ENCODE data around the gene MFNG.

The MFNG gene

GRCh38 chr22:37511395-37512104 lies 25.4 kb upstream of the MFNG start:
- DNase-seq, result no peak

DNA sequence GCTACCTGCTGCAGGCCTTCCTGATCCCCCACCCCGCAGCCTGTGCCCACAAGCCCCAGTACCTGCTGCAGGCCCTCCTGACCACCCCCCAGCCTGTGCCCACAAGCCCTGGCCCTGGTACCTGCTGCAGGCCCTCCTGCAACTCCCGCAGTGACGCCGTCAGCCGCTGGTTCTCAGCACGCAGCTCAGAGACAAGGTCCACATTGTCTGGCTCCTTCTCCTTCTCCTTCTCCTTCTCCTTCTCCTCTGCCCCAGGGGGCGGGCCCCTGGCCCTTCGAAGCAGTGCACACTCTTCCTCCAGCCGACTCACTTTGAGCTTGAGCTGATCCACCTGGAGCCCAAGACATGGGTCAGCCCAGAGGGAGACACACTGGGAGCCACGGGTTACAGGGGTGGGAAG lies 23.9 kb upstream of the MFNG start:
- no peak for DNase-seq

- DNase-seq, result no peak
Measured at GRCh38 chr22:37509059-37509860, 23.1 kb upstream of the MFNG start.

GRCh38 chr22:37508431-37508992 lies 22.3 kb upstream of the MFNG start:
- DNase-seq, result no peak

DNA sequence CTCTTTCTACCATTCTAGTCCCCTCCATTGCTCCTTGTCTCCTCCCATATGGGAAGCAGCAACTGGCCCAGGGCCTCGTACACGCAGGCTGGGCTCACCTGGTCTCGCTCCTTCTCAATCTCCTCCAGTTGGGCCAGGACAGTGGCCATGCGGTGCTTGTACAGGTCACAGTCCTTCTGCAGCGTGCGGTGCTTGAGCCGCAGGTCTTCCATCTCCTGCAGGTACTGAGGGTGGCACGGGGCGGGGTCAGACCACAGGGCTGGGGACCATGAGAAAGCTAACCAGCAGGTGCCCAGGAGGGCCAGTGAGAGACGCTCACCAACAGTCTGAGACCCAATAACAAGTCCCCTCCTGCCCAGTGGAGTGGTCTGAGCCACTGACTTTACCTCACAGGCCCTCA lies 21.5 kb upstream of the MFNG start:
- no peak for DNase-seq

GRCh38 chr22:37505989-37506388 lies 19.8 kb upstream of the MFNG start:
- DNase-seq, result no peak

- DNase-seq, result no peak
Measured at GRCh38 chr22:37505565-37505964, 19.4 kb upstream of the MFNG start.

GRCh38 chr22:37504964-37505363 lies 18.8 kb upstream of the MFNG start:
- no peak for DNase-seq

GRCh38 chr22:37503850-37504249 lies 17.7 kb upstream of the MFNG start:
- DNase-seq, result no peak

DNA sequence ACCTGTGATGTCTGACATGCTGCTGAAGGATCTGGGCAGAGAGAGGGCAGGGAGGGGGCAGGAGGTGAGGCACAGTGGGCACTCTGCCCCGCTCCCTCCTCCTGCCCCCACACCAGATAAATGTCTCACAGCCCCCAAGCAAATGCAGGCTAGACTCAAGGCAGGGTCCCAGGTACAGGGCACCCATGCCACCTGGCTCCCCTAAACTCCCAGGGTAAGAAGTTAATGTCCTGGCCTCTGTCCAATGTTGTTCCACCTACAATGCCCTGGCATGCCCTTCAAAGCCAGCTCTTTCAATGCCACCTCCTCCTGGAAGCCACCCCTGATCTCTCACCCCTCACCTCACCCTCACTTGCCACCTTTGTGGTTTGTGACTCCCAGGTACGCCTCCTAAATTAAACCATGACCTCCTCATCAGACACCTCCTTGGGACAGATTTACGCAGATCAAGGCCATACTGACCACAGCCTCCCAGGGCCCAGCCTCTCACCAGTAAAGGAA lies 17.0 kb upstream of the MFNG start:
- no peak for DNase-seq

- DNase-seq, result no peak
Measured at GRCh38 chr22:37502342-37503182, 16.4 kb upstream of the MFNG start.

DNA sequence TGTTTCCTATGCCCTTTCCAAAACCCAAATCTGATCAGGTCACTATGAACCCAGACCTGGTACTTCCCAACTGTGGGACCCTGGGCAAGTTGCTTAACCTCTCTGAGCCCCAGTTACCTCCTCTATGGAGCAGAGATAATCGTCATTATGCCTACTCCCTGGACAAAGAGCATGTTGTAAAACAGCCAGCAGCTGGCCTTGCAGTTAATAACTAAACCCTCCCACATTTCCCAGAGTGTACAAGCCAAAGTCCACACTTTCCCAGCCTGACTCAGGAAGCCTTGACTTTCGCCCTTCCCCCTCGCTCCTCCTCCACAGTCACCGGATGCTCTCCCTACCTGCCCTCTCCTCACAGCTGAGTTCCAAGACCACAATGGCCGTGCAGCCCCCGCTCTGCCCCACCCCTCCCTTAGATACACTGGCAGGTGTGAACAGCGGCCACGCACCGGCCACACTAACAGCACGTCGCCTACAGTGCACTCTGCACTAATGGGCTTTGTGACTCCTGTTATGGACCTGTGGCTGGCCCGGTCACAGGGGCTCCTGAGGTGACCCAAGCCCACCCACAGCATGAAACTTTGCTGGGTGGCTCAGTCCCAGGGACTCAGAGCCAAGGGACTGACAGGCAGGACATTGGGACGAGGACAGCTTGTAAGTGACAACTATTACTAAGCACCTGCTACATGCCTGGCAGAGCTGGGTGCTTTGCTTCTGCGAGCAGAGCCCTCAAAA lies 15.6 kb upstream of the MFNG start:
- no peak for DNase-seq

GRCh38 chr22:37500745-37501609 lies 14.8 kb upstream of the MFNG start:
- DNase-seq, result no peak

DNA sequence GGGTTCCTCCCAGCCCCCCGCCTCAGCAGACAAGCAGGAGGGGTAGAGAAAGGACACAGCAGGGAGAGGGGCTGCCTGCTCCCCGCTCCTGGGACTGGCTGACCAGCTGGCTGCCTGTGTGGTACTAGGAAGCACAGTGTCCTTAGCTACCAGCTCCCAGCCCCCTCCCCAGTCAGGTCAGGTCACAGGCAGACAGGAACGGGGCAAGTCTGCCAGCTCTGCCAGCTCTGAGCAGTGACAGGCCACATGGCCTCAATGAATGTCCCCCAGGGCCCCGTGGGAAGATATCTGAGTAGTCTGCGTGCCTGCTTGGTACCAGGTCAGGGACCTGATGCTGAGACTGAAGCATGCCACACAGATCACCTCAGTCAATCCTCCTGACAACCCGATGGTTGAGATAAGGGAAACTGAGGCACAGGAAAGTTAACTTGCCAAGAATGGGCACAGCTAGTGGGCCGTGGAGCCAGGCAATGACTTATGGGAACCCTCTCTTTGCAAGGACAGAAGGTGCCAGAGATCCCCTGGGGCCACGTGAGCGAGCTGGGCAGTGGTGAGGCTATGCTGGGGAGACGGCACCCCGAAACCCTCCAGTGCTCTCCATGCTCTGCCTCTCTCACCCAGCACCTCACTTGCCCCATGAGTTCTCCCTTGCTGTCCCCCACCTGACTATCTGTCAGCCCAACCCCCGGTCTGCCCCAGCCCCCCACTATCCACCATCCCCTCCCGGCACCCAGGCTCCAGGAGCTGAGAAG lies 13.8 kb upstream of the MFNG start:
- DNase-seq, result no peak

GRCh38 chr22:37499027-37499707 lies 13.0 kb upstream of the MFNG start:
- no peak for DNase-seq

DNA sequence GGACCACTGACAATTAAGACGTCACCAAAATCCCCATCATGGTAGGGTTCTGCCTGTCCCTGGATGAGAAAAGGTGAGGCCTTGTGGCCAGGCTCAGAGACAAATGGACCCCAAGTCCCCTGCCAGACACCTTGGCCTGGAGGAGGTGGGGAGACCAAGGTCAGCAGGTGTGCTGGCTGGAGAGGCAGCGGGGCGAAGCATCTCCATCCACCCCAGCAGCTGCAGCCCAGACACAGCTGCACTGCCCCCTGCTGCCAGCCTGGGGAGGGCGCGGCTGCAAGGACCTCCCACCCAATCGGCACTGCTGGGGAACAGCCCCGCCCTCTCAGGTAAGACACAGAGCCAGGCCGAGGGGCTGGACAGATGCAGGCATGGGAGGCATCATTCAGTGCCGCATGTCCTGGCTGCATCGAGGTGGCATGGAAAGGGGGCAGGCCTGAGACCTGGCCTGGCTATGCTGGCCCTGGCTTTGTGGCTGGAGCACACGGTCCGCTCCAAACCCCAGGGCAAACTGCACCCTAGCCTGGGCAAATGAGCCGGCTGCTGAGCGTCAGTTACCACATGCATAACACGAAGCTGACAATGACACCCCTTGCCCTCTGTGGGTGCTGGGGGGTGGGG lies 12.2 kb upstream of the MFNG start:
- peak; percentile 68 for DNase-seq

DNA sequence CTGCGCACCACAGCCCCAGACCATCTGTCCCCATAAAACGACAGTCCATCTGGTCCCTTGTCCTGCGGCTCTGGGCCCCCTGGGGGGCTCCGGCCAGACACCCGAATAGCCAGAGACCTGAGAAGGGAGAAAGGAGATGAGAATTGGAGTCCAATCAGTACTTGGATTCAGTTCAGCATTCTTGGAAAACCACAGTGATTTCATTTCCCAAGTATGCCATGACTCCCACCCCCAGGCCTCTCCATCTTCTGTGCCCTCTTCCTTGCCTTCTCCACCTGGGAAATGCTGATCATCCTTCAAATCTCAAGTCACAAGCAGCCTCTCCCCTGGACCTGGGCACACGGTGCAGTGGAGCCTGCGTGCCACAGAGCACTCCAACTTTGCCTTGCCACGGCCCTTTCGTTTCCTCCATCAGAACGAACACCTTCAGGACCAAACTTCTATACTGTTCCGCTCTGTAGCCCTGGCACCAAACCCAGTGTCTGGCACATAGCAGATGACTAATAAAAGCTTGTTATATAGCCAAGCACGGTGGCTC lies 10.9 kb upstream of the MFNG start:
- no peak for DNase-seq

DNA sequence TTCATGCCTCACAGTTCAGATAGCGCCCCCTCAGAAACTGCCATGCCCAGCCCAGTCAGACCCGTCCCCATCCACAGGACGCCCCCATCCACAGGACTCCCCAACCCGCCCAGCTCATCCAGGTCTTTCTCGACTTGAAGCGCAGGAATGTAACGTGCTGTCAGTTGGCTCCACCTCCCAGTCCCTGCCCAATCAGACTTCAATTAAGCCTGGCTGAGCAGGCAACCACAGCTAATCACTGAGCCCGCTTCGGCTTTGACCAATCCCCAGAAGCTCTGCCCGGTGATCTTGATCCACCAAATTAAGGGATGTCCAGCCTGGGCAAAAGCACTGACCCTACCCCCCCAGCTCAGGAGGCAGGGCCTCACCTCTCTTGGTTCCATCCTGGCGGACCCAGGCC lies 10.5 kb upstream of the MFNG start:
- no peak for DNase-seq

- no peak for DNase-seq
Measured at GRCh38 chr22:37493979-37494378, 7.8 kb upstream of the MFNG start.

All from activated gamma-delta T cell treated with Interleukin-2 at 50 U/mL for 16 hours (primary cell).